C4-2B (cell line): ENCODE results near the gene CNTF.

Experiments
- CTCF ChIP-seq: fragments of 450-650 bp; conservative IDR thresholded peaks from 2 replicates; pipeline ENCODE4 v1.5.1; 2017; ENCODE audit warnings: mild to moderate bottlenecking
- ZFX ChIP-seq: fragments of 450-650 bp; IDR thresholded peaks from 2 replicates; pipeline ENCODE4 v1.6.1; 2017

- TF ChIP-seq CTCF (no peak), ZFX (no peak)
Measured at GRCh38 chr11:58645854-58646253, 23.4 kb downstream of the CNTF start.
